ENCODE data around the gene LRCH4.

The LRCH4 gene

DNA sequence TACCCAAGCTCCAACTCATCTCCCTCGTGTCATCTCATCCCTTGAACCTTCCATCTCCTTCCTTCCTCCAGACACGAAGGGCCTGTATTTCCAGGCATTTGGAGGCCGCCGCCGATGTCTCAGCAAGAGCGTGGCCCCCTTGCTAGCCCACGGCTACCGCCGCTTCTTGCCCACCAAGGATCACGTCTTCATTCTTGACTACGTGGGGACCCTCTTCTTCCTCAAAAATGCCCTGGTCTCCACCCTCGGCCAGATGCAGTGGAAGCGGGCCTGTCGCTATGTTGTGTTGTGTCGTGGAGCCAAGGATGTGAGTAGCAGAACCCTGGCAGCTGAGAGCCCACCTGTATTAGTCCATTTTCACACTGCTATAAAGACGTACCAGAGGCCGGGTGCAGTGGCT lies 5.7 kb upstream of the LRCH4 start:
- no peak overlapping the region for H3K27ac Mint-ChIP-seq
- DNase-seq (no peak), ATAC-seq (no peak)
- H3K4me3 Mint-ChIP-seq = no peak overlapping the region
- peaks cover 5% of the 10 kb centered on the region for H3K4me1 Mint-ChIP-seq
- H3K9me3 Mint-ChIP-seq = no peaks in the 10 kb centered on the region
- H3K27me3 Mint-ChIP-seq = peaks cover 18% of the 10 kb centered on the region

DNA sequence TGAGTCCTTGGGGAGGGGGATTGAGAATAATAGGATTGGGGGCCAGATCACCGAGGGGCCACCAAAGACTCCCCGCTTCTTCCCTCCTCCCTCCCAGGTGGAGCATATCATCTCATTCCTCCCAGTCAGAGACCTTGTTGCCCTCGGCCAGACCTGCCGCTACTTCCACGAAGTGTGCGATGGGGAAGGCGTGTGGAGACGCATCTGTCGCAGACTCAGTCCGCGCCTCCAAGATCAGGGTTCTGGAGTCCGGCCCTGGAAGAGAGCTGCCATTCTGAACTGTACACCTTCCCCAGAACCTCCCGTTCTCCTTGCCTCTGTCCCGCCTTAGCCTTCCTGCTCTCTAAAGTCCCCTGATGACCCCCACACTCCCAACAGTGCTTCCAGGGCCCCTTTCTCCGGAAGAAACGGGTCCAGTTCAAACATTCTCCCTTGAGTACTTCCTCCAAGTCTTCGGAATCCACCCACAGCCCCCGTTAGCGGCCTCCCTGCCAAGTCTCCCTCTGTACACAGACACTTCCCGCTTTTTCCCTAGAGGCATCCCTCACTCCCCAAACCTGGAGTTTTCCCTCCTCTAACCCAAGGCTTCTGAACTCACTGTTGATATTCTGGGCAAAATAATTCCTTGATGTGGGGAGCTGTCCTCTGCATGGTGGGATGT lies 4.3 kb upstream of the LRCH4 start:
- ATAC-seq = no peak
- Mint-ChIP-seq H3K27ac (no peak overlapping the region), H3K4me3 (no peak overlapping the region), H3K27me3 (peaks cover 18% of the 10 kb centered on the region), H3K9me3 (no peaks in the 10 kb centered on the region), H3K4me1 (peaks cover 9% of the 10 kb centered on the region)
- no peak for DNase-seq

DNA sequence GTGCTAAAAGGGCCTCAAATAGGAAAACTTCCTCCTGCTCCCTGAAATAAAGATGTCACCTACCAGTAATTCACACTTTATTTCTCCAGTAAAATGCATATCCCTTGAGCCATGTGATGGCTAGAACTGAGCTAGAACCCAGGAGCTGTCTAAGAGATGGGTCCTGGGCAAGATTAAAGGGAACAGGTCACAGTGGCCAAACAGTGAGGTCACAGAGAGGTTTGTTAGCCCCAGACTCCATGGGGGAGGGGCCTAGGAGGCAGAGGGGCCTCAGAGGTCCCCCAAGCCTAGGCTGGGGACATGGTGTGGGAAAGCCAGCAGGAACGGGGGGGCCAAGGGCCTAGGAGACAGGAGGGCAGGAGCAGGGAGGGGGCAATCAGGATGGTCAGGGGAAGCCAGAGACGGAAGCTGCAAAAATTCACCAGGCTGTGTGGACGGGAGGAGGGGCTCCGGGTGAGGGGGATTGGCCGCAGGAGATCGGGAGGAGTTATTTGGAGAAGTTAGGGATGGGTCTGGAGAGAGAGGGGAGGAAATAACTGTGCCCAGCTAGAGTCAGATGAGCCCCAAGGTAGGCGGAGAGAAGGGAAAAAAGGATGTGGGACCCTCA lies 3.5 kb upstream of the LRCH4 start:
- H3K27ac Mint-ChIP-seq = no peak overlapping the region
- no peak overlapping the region for H3K4me3 Mint-ChIP-seq
- H3K27me3 Mint-ChIP-seq = peaks cover 18% of the 10 kb centered on the region
- DNase-seq = no peak
- H3K9me3 Mint-ChIP-seq = no peaks in the 10 kb centered on the region
- peaks cover 16% of the 10 kb centered on the region for H3K4me1 Mint-ChIP-seq
- no peak for ATAC-seq

DNA sequence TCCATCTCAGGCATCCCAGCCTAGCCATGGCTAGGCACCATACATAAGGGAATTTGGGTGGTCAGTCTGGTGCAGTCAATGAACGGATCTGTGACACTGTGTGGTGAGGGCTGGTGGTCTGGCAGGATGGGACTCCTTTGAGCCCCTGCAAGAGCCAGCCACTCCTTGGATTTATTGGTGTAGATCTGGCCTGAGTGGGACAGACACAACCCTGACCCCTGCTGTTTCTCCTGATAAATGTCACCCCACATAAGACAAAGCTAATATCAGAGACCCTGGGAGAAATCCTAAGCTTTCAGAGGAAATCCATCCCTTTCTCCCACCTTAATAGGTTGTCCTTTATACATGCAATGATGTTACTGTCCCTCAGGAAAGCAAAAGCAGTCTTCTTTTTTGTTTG lies 2.5 kb upstream of the LRCH4 start:
- H3K4me3 Mint-ChIP-seq = peak overlapping the region in 1 of 2 donors; percentile 24
- no peak for DNase-seq

DNA sequence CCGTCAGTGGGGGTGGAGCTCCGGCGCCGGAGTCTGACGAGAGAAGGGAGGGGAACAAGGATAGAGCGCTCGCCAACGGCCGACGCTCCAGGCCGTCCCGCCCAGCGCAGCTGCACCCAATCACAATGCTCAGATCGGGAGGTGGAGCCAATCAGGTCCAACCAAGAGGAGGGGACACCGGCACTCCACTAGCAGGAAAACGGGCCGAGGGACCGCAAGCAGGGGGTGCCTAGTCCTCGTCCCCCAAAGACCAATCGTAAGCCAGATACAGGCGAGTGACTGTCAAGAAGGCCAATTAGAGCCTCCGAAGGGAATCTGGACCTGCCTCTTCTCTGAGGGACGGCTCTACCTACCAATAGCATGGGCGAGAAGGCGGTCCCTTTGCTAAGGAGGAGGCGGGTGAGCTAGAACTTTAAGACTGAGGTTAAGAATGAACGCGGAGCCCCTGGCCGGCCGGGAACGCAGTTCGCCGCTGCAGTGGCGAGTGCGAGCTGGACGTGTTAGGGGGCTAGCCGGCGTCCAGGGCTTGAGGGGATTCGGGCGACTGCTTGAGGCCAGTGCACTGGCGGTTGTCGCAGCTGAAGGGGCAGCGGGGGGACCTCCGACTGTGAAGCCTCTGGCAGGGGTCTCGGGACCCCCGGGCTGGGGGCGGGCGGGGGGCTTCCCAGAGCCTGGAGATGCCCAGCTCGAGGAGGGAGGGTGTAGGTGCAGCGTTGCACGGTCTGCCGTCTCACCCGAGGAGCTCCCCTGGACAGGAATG lies 517 bp upstream of the LRCH4 start, which contains the start of gene FBXO24:
Gene FBXO24 (plus strand): TSS at position 63 of the 760 bp plus-strand sequence. CDS start 298 bp downstream, at position 361.
- DNase-seq (peak; percentile 98 to 100), ATAC-seq (peak; percentile 88)
- H3K4me1 Mint-ChIP-seq = peaks cover 37% of the 10 kb centered on the region
- peak within 1 kb of the TSS; percentile 91 to 96 for H3K27ac Mint-ChIP-seq
- H3K27me3 Mint-ChIP-seq = peaks cover 18% of the 10 kb centered on the region
- H3K4me3 Mint-ChIP-seq = peak within 1 kb of the TSS; percentile 91 to 95
- H3K9me3 Mint-ChIP-seq = no peaks in the 10 kb centered on the region

More for the DNA sequence above, 2.5 kb upstream of the LRCH4 start:
- H3K9me3 Mint-ChIP-seq = no peaks in the 10 kb centered on the region
- H3K27ac Mint-ChIP-seq = no peak overlapping the region
- ATAC-seq = no peak
- peaks cover 23% of the 10 kb centered on the region for H3K4me1 Mint-ChIP-seq
- H3K27me3 Mint-ChIP-seq = peaks cover 18% of the 10 kb centered on the region

DNA sequence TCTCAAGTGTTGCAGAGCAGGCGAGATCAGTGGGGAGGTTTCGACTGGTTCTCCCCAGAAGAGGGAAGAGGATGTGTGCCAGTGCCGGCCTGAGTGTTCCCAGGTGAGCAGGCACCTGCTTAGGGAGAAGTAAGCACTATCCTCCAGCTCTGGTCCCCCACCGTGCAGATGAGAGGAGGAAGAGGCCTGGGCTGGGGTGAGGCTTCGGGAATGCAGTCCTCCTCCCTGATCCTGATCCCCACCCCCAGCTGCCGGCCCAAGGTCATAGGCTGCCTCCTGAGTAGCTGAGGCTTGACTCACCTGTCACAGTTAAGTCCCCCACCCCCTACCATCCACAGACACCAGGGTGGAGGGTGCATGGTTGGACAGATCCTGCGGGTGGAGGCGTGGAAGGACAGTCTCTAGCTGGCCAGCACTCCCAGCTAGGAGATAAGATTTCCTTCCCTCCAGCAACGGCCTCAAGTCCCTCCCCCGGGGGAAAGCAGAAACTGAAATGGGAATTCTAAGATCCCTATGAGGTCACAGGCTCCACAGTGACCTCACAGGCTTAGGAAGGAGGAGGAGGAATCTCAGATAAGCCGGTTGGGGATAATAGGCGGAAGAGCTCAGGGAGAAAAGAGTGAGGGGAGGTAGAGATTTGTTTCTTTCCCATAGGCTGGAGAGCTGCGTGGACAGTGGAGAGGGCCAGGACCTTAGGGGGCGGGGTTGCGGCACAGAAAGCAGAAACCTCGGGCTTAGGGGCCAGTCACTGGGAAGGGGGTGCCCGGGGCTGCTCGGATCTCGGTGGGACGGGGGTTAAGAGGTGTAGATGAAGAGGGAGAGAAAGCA lies 1.0 kb downstream of the LRCH4 start:
- no peaks in the 10 kb centered on the region for H3K9me3 Mint-ChIP-seq
- H3K27ac Mint-ChIP-seq = peak overlapping the region; percentile 91 to 96
- ATAC-seq = no peak
- peaks cover 9% of the 10 kb centered on the region for H3K27me3 Mint-ChIP-seq
- DNase-seq = no peak
- peaks cover 37% of the 10 kb centered on the region for H3K4me1 Mint-ChIP-seq
- peak overlapping the region; percentile 91 to 95 for H3K4me3 Mint-ChIP-seq

DNA sequence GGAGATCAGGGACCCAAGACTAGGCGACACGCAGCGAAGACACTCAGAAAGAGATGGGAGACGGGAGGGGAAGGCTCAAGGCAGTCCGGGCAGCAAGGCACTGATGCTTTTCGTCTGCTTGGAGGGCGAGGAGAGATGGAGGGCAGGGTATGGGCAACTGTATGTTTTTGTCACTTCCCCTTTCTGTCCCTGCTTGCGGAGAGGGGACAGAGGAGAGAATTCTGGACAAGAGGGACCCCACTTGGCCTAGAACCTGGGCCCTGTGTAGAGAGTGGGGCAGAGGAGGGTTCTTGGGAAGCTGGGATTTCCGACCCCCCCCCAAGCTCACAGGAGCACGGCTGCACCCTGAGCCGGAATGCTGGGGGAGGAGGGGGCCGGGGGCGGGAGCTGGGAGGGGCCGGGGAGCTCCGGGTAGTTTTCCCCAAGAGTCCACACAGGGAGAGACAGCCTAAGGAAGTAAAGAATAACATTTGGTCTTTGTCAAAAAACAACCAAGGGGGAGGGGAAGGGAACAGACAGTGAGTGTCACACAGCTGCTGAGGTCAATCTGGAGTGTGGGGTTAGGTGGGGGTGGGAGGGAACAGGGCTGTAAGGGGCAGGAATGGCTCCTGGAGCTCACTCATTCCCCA lies 1.8 kb downstream of the LRCH4 start:
- Mint-ChIP-seq H3K4me1 (peaks cover 37% of the 10 kb centered on the region), H3K4me3 (peak overlapping the region; percentile 91 to 95), H3K9me3 (no peaks in the 10 kb centered on the region), H3K27me3 (peaks cover 2% of the 10 kb centered on the region), H3K27ac (peak overlapping the region; percentile 91 to 97)
- DNase-seq = no peak
- no peak for ATAC-seq

DNA sequence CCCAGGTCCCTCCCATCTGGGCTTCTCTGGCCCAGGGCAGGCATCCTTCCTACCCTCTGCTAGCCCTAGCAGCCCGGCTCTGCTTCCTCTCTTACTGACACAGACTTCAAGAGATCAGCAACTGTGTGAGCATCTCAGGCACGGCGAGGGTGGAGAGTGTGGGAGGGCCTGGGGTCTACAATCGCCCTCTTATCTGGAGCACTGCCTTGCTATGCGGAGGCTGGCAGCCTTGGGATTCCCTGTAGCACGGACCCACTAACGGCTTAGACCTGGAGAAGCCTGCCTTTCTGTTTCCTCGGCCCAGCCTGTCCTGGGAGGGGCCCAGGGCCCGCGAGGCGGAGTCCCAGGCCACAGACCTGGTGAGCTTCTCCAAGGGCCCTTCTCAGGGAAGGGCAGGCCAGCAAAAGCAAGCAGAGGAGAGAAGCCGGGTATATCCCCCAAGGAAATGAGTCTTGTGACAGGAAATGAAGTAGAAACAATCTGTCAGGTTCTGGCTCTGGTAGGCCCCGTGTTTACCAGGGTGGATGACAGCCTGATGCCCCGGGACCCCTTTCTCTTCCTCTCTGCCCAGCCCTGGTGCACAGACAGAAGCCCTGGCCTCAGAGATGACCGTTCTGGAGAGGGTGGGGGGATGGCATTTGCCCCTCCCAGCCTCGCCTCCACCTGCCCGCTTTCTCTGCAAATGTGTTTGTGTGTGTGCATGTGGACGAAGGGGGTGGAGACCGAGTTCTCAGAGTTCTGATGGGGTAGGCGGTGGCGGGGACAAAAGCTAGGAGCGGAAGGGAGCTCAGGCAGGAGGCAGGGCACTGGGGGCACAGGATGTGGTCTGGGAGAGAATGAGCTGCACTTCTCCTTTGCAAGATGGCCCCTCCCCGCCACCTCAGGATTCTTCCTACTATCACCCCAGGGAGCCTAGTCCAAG lies 2.5 kb downstream of the LRCH4 start:
- Mint-ChIP-seq H3K27me3 (no peaks in the 10 kb centered on the region), H3K9me3 (no peaks in the 10 kb centered on the region), H3K4me1 (peaks cover 42% of the 10 kb centered on the region), H3K4me3 (peak overlapping the region; percentile 91 to 95), H3K27ac (peak overlapping the region; percentile 91 to 97)
- peak; percentile 70 to 81 for DNase-seq
- ATAC-seq = peak; percentile 33

DNA sequence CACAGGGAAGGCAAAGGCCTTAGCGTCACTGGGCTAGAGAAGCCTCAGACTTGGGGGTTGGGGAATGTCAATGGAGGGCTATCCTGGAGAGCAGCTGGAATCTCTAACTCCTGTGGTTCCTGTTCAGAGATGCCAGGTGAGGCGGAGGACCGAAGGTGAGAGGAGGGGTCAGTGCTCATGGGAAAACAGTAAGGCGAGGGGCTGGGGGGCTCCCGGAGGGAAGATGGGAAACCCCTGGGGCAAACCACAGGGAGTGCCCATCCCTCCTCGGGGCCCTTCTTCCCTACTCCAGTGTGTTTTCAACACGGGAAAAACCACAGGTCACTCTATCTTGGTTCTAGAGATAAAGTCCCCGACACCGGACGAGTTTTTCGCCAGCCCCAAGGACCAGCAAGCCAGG lies 3.3 kb downstream of the LRCH4 start:
- Mint-ChIP-seq H3K4me1 (peaks cover 42% of the 10 kb centered on the region), H3K9me3 (no peaks in the 10 kb centered on the region), H3K27me3 (no peaks in the 10 kb centered on the region), H3K4me3 (peak overlapping the region; percentile 64 to 91), H3K27ac (peak overlapping the region; percentile 36 to 97)
- DNase-seq = no peak
- ATAC-seq = no peak

DNA sequence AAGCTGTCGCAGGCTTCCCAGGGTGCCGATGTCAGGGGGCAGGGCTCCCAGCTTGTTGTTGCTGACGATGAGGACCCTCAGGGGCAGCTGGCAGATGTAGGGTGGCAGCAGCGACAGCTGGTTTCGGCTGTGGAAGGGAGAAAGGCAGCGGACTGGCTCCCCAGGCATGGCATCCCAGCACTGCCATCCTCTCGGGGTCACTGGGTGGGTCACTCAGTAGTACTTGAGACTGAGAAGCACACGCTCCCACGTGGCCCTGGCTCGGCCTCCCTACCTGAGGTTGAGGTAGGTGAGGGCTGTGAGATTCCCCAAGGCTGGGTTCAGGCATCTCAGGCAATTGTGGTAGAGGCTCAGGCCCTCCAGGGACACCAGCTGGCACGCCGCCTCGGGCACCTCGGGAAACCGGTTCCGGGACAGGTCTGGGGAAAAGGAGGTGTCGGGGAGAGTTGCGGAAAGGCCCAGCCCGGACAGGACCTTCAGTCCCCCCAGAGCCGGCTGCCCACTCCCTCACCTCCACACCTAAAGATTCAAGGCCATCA lies 3.8 kb downstream of the LRCH4 start:
- Mint-ChIP-seq H3K27ac (peak overlapping the region in 1 of 2 donors; percentile 13), H3K4me3 (peak overlapping the region; percentile 59 to 64), H3K4me1 (peaks cover 41% of the 10 kb centered on the region), H3K9me3 (no peaks in the 10 kb centered on the region), H3K27me3 (no peaks in the 10 kb centered on the region)
- ATAC-seq (no peak), DNase-seq (no peak)

DNA sequence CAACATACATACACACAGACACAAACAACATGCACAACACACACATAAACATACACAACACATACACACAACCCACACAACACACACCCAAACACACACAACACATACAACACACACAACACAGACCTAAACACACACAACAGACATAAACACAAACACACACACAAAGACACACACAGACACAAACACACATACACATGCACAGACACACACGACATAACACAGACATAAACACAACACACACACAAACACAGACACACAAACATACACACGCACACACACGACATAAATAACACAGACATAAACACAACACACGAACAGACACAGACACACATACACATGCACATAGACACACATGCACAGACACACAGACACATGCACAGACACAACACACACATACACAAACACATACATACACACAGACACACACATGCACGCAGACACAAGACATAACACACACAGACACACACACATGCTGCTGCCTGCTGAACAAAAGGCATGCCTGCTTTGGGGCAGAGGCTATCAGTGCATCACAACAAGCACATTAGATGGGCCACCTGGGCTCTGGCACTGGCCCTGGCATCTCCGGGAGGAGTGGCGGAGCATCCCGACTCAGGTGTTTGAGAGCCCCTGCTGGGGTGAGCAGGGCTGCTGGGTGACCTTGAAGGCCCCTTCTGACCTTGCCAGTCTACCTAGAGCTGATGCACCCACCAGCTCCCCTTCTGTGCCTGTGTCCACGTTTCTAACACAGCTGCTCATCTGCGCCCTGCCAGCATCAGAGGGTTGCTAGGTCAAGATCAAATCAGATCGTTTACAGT lies 5.3 kb downstream of the LRCH4 start:
- H3K4me1 Mint-ChIP-seq = peaks cover 37% of the 10 kb centered on the region
- DNase-seq = no peak

DNA sequence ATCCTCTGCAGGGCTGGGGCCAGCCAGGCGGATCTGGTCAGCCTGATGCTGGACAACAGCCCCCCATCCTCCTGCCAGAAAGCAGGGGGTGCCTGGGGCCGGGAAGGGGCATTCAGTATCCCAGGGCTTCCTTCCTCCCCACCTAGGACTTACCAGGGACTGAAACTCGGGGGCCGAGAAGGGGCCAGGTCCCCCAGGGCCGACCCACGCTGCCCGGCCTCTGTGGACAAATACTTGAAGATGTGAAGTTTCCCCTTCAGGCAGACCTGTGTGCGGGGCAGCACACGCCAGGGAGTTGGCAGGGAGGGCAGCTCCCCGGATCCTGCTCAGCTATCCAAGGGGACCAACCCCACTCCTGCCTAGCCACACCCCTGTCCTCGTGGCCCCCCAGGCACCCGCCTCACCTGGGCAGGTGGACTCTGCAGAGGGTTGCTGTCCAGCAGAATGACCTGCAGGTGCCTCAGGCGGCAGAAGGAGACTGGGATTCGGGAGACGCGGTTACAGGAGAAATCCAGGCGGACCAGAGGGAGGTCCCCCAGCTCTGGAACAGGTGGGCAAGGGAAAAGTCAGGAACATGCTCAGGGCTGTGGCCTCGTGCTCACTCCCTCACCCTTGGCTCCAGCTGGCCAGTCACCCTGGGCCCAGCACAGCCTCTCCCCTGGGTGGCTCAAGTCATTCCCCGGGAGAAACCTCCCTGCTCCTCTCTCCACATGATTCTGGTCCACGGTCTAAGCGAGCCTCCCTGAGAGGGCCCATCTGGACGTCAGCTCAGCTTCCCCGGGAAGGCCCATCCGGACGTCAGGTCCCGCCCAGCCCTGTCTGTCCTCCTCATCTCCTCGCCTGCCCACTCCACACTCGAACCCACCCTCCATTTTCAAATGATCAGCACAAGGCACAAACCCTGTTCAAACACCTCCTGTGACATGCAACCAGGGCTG lies 7.4 kb downstream of the LRCH4 start:
- peak overlapping the region in 1 of 2 donors; percentile 52 for H3K27ac Mint-ChIP-seq
- H3K9me3 Mint-ChIP-seq = no peaks in the 10 kb centered on the region
- ATAC-seq (no peak), DNase-seq (no peak)
- H3K4me3 Mint-ChIP-seq = no peak overlapping the region
- H3K4me1 Mint-ChIP-seq = peaks cover 33% of the 10 kb centered on the region
- H3K27me3 Mint-ChIP-seq = no peaks in the 10 kb centered on the region

More for the DNA sequence above, 5.3 kb downstream of the LRCH4 start:
- Mint-ChIP-seq H3K27ac (no peak overlapping the region), H3K27me3 (no peaks in the 10 kb centered on the region), H3K9me3 (no peaks in the 10 kb centered on the region), H3K4me3 (no peak overlapping the region)
- ATAC-seq = no peak

Data from stimulated activated naive CD8-positive, alpha-beta T cell treated with anti-CD3 and anti-CD28 coated beads, Interleukin-15, amount 100 ng/mL, for 72 hours (primary cell).